Medulla oblongata (tissue), 1 donor: ENCODE data around the gene ETV6.

ENCODE experiments used
- DNase-seq: peaks from one replicate; pipeline ENCODE4 v3.0.0-alpha.2; 2015; ENCODE audit errors: extremely low spot score

The ETV6 gene

DNA sequence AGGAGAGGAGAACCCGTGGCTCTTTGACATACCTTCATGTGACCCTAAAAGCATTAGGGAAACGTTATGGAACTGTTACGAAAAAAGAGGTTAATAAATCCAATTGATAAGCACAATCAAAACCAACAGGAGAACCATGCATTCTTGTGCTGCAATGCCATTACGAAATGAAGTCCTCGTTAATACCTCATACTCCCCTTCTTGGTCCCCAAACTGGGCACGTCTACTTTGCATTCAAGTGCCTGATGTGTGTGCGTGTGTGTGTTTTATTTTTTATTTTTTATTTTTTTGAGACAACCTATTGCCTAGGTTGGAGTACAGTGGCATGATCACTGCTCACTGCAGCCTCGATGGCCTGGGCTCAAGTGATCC lies 150.0 kb downstream of the ETV6 start:
- no peak for DNase-seq

GRCh38 chr12:11801643-11802042 lies 152.2 kb downstream of the ETV6 start:
- DNase-seq = no peak

- DNase-seq = no peak
These were observed 154.7 kb downstream of the ETV6 start for GRCh38 chr12:11804130-11804529.

DNA sequence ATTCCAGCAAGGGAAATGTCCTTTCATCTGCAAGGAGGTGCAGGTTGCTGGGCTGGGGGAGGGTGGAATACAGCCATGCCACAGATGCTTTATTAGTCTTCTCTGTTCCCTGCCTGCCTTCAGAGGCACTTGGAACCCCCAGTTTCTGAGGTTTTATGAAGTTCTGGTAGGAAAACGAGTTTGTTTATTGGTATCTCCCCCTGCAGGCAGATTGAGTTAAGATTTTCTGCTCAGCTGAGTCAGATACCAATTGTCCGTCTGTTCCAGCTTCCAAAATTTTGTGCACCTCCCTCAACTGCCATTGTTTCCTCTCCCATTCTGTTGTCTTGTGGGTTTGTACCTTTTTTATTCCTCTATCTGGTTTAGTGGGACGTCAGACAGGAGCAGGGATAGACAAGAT lies 155.6 kb downstream of the ETV6 start:
- no peak for DNase-seq

DNA sequence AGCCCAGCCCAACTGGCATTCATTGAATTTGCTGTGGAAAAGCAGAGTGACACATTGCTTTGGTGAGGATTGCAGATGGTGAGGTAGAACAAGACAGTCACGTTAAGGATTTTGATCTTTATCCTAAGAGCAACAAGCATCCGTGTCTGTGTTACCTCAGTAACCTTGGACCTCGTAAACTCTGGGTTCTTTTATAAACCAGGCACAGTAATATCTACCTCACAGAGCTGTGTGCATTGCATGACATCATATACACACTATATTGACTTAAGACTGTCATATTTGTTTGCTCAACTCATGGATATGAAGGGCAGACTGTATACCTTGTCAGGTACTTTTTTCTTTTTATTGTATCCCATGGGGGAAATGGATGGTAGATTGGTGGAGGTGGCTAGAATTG lies 156.2 kb downstream of the ETV6 start:
- DNase-seq = no peak

DNA sequence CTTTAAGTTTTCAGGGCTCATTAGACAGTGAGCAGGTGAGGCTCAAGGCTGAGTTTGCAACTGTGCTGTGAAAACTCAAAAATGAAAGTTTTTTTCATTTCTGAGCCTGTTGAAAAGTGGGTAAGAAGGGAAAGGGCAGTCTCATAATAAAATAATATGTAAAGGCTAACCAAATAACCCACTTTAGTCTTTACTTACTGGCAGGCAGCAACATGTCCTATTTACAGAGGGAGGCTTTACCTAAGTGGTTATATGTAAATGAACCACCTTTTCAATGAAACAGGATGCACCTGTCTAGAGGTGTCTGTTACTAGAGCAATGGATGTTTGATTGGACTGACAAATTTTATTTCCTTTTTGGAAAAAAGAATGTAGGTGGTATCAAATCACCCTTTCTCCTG lies 158.0 kb downstream of the ETV6 start:
- DNase-seq = no peak

DNA sequence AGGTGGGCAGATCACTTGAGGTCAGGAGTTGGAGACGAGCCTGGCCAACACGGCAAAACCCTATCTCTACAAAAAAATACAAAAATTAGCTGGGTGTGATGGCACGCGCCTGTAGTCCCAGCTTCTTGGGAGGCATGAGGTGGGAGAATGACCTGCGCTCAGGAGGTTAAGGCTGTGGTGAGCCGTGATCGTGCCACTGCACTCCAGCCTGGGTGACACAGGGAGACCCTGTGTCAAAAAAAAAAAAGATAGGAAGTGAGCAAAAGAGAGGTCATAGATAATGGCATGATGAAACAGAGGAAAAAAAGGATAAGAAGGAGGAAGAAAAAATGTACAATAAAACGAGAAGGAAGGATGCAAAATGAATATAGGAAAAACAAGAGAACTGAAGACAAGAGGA lies 159.5 kb downstream of the ETV6 start:
- DNase-seq = no peak

DNA sequence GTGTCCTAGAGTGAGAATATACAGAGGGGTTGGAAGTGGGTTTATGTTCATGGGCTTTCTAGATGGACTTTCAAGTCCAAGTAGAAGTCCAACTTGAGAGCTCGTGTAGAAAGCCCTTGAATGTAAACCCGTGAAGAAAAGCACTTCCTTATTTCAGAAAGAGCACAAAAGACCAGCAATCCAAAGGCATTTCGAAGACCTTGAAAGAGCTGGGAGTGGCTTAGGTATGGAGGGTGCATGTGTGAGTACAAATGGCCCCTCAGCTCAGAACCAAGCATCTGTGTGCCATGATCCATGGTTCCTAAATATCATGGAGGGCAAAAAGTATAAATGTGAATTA lies 160.7 kb downstream of the ETV6 start:
- DNase-seq = no peak

- DNase-seq = no peak
These were observed 161.5 kb downstream of the ETV6 start for GRCh38 chr12:11811008-11811407.

DNA sequence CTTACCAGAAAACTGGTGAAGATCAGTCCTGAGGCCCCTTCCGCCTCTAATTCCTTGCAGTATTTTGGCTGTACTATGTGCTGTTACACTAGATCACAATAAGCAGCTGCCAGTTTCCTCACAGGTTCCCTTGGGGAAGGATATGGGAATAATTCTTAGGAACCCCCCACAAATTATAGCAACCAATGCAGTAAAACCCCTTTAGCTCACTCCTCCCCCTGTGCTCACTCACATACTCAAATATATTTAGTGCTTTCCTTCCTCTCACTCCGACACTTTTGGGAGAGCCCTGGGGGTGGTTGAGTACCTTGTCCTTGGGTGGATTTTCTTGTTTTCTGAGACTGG lies 162.7 kb downstream of the ETV6 start:
- no peak for DNase-seq

DNA sequence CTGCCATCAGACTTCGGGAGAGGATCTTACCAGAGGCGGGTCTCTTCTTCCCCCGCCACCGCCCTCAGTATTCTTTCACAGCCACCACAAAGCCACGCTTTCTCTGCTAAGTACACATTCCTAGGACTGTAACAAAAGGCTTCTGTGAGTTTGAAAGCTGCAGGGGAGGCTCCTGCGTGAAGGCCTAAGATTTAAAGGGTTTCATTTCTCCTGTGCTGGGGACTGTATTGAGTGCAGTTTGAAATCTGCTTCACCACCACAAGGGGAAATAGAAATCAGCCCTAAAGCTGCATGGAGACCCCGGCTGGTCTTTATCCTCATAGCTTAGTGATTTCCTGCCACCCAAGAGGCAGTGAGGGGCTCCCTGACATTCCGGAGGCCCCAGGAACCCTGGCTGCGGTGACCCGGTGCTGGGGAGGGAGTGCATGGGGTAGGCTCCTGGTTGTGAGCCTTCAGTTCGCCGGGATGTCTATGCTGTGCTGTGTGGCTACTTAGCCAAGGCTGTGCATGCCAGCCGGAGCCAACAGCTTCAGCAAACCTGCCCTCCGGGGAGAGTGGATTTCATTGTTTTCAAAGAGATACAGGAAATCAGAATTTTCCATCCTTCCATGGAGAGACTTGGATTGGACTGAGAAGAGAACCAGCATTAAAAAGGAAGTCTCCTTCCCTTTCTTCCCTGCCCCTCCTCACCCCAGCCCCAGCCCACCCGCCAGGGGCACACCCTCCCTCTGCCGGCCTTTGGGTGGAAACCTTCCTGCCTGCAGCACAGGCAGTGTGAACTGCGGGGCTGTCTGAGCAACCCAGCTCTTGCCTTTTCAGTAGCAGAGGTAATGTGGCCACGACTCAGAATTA lies 163.3 kb downstream of the ETV6 start:
- peak; percentile 72 for DNase-seq

DNA sequence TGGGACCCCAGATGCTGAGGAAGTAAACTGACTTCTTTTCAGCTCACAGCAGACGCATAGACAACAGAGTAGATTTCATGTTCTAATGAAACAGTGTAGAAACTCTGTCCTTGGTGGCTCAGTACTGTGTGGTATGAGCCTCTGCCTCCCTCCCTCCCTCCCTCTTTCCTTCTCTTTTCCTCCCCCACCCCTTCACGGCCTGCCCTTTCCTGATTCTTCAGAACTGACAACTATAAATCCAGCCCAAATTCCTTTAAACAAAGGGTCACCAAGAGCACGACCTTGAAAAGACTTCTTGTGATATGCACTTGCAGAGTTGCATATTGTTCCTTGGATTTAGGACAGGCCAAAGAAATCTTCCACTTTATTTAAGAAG lies 164.0 kb downstream of the ETV6 start:
- DNase-seq = no peak

- peak; percentile 50 for DNase-seq
These were observed 164.9 kb downstream of the ETV6 start for GRCh38 chr12:11814374-11814773.

DNA sequence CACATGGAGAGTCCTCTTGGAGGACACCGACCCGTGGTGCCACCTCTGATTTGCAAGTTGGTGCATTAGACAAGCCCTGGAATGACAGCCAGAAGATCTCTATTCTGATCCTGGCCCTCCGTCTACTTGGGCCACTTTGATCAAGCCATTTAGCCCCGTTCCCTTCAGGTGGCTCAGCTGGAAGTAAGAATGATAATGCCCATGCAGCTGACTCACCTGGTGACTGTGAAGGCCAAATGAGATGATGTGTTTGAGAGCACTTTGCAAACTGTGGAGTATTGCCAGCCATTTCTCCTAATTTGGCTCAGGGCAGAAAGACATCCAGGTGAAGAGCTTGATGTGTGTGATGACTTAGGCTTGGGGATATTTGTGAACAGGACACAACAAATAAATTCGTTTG lies 165.9 kb downstream of the ETV6 start:
- DNase-seq = no peak

- peak; percentile 64 for DNase-seq
These were observed 170.2 kb downstream of the ETV6 start for GRCh38 chr12:11819643-11820042.

DNA sequence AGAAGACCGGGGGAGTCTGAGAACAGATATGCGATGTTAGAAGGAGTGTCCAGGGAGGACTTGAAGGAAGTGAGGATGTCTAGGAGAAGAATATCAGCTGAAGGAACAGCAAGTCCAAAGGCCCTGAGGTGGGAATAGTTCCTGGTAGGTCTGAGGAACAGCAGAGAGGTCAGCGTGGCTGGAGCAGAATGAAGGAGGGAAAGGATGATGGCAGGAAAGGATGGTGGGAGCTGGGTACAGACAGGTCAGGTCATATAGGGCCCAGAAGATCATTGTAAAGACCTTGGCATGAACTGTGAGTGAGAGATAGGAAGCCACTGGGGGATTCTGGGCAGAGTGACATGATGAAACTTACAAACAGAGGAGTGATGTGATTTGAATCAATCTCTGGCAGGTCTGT lies 171.0 kb downstream of the ETV6 start:
- DNase-seq = no peak

DNA sequence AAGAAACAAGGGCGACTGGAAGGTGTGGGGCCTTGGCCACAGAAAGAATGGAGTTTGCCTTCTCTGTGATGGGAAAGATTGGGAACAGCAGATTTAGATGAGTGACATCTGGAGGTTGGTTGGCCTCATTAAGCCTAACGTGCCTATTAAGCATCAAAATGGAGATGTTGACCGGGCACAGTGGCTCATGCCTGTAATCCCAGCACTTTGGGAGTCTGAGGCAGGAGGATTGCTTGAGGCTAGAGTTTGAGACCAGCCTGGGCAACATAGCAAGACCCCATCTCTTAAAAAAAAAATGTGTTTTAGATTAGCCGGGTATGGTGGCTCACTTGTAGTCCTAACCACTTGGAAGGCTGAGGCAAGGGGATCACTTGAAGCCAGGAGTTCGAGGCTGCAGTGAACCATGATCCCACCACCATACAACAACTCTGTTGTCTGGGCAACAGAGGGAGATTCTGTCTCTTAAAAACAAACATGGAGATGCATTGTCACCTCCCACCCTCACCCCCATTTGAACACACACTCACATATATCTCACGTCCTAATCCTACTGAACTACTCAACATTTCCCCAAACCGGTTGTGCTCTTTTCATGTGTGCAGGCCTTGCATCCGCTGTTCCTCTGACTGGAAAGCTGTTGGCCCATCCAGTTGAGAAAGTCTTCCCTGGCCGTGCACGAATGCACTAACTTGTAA lies 172.1 kb downstream of the ETV6 start:
- DNase-seq = no peak

DNA sequence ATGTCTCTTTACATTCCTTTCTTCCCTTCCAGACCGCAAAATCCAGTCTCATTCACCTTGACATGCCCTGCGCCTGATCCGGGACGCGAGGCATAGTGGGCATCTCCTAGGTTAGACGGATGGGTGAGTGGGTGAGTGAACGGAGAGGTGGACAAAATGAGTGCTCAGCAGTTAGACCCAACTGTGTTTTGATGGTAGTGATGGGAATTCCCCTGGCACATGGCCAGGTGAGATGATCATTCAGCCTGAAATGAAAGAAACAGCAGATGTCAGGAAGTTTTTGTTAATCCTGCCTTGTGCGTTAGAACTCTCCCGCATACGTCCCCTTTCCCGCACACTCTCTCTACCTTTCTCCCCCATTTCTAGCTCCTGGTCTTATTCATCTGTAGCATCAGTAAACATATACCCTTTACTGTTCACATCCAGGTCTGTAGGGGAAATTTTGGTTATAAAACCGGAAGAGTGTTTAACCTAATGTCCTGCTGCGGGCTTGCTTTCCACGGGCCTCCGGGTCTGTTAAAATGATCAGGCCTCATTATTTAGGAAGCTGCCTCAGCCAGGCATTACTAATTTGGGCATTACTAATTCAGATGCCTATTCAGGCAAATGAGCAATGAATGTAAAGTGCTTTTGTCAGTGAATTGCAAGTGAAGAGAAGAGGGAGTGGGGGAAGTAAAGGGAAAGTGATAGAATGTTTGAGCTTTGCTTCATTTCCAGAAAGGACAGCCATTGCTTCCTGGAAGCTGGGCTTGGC lies 172.8 kb downstream of the ETV6 start:
- no peak for DNase-seq

- DNase-seq = no peak
These were observed 173.6 kb downstream of the ETV6 start for GRCh38 chr12:11823043-11823442.

DNA sequence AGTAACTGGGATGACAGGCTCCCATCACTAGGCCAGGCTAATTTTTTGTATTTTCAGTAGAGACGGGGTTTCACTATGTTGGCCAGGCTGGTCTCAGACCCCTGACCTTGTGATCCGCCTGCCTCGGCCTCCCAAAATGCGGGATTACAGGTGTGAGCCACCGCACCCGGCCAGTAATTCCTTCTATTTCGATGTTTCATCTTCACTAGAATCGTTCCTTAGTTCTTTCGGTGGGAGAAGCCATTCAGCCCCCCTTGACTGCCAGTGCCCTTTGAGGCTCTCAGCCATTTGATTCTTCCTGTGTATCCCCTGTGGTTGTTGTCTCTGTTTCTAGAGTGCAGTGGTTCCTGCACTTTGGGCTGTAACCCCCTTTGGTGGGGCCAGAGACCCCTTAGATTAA lies 174.1 kb downstream of the ETV6 start:
- no peak for DNase-seq

GRCh38 chr12:11824069-11824468 lies 174.6 kb downstream of the ETV6 start:
- no peak for DNase-seq

DNA sequence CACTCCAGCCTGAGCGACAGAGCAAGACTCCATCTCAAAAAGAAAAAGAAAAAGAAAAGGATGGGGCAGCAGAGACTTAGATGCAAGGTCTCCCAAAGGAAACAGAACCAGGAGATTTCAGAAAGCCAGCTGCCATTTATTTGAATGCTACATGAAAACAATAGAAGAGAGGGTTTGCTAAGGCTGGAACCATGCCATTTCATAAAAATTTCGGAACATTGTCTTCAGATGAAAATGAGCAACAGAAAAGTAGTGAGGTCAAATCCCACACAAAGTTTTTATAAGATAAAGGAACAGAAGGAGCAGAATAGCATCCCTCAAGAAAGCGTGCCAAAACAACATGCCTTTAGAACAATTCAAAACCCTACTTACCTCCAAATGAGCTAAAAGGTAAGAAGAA lies 175.3 kb downstream of the ETV6 start:
- no peak for DNase-seq

DNA sequence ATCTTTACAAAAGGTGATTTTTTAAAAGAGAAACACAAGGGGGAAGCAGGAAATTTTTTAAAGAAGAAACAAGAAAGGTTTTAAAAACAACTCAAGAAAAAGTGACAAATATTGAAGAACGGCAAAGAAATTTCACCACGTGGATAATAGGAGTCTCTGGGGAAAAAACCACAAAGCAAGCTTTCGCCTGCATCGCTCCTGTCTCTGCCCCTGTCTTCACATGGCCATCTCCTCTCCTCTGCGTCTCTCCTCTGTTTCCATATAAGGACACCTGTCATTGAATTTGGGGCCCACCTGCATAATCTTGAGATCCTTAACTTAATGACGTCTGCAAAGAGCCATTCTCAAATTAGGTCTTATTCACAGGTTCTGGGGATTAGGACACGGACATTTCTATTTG lies 175.8 kb downstream of the ETV6 start:
- no peak for DNase-seq
